Activated naive CD8-positive, alpha-beta T cell treated with anti-CD3 and anti-CD28 coated beads for 36 hours (primary cell): Measurements from ENCODE around the gene RAB26. TPM values are rescaled to one million over a fixed set of nuclear protein-coding genes. Genes with fewer than 3 reads are reported as not detected.

Experiments used
- DNase-seq: peaks from one replicate; pipeline ENCODE4 v3.0.0; 2021
- H3K27ac Mint-ChIP-seq: one replicate; pipeline ENCODE4 v1.8.0; 2022; ENCODE audit warnings: mild to moderate bottlenecking, moderate library complexity, mixed read lengths
- H3K27me3 Mint-ChIP-seq: one replicate; pipeline ENCODE4 v1.8.0; 2022; ENCODE audit warnings: mild to moderate bottlenecking, mixed read lengths
- H3K36me3 Mint-ChIP-seq: one replicate; pipeline ENCODE4 v1.8.0; 2021; ENCODE audit warnings: mild to moderate bottlenecking, mixed read lengths
- H3K4me1 Mint-ChIP-seq: one replicate; pipeline ENCODE4 v1.8.0; 2021; ENCODE audit warnings: mixed read lengths
- H3K4me3 Mint-ChIP-seq: one replicate; pipeline ENCODE4 v1.8.0; 2022; ENCODE audit warnings: mild to moderate bottlenecking, moderate library complexity, mixed read lengths
- H3K9me3 Mint-ChIP-seq: one replicate; pipeline ENCODE4 v1.8.0; 2022; ENCODE audit warnings: mixed read lengths
- total RNA-seq, 2 experiments: library from RNA; stranded (reverse); gene quantifications; one replicate each; pipeline ENCODE4 v1.2.3, GENCODE V29; 2021

The RAB26 gene
- total RNA-seq, 2 experiments from 2014 or later = 0.26 to 0.35 TPM

DNA sequence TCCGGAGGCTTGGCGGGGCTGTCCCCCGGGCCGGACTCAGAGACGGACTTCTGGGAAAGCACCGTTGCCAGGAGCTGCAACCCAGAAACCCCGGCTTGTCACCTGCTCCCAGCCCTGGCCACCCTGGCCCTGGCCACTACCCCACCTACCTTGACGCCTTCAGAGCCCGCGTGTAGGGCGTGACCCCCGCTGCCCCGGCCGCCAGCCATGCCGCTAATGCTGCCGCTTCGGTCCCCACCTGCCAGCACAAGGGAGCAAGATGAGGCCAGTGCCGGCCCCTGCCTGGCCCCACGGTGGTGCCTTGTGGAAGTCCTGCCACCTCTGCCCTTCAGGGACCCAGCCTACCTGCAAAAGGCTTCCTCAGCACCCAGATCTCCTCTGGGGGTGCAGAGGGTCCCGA lies 36.5 kb downstream of the RAB26 start:
- no peak overlapping the region for H3K27ac Mint-ChIP-seq
- H3K4me1 Mint-ChIP-seq = no peaks in the 10 kb centered on the region
- no peaks in the 10 kb centered on the region for H3K36me3 Mint-ChIP-seq
- H3K4me3 Mint-ChIP-seq = no peak overlapping the region
- DNase-seq = no peak
- no peaks in the 10 kb centered on the region for H3K9me3 Mint-ChIP-seq
- H3K27me3 Mint-ChIP-seq = no peaks in the 10 kb centered on the region

GRCh38 chr16:2186064-2186463 lies 37.6 kb downstream of the RAB26 start:
- no peaks in the 10 kb centered on the region for H3K4me1 Mint-ChIP-seq
- no peak overlapping the region for H3K27ac Mint-ChIP-seq
- no peaks in the 10 kb centered on the region for H3K36me3 Mint-ChIP-seq

DNA sequence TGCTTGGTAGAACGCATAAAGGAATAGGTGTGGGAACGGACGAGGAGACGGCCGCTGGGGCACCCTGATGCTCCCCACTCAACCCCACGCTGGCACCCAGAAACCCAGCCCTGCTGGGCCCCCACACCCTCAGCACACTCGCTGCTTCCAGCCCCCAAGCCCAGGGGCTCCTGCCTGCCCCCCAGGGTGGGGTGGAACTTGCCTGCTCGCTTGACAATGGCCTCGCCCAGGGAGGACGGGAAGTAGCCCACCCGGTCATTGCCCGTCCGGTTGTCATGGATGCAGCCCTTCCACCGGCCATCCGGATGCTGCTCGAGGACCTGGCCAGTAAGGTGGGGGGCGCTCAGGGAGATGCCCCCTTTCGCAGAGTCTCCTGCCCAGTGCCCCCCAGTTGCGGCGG lies 38.1 kb downstream of the RAB26 start:
- DNase-seq = no peak
- no peak overlapping the region for H3K27ac Mint-ChIP-seq
- H3K9me3 Mint-ChIP-seq = no peaks in the 10 kb centered on the region
- no peak overlapping the region for H3K4me3 Mint-ChIP-seq
- H3K27me3 Mint-ChIP-seq = no peaks in the 10 kb centered on the region
- no peaks in the 10 kb centered on the region for H3K4me1 Mint-ChIP-seq
- no peaks in the 10 kb centered on the region for H3K36me3 Mint-ChIP-seq

More at GRCh38 chr16:2186064-2186463, 37.6 kb downstream of the RAB26 start:
- Mint-ChIP-seq H3K9me3 (no peaks in the 10 kb centered on the region), H3K4me3 (no peak overlapping the region), H3K27me3 (no peaks in the 10 kb centered on the region)
- DNase-seq = no peak

GRCh38 chr16:2187212-2187611 lies 38.8 kb downstream of the RAB26 start:
- Mint-ChIP-seq H3K36me3 (no peaks in the 10 kb centered on the region), H3K27ac (no peak overlapping the region), H3K4me1 (no peaks in the 10 kb centered on the region), H3K27me3 (no peaks in the 10 kb centered on the region), H3K4me3 (no peak overlapping the region), H3K9me3 (no peaks in the 10 kb centered on the region)
- no peak for DNase-seq

GRCh38 chr16:2188395-2188794 lies 40.0 kb downstream of the RAB26 start:
- H3K4me3 Mint-ChIP-seq = no peak overlapping the region
- no peaks in the 10 kb centered on the region for H3K27me3 Mint-ChIP-seq
- no peaks in the 10 kb centered on the region for H3K9me3 Mint-ChIP-seq
- H3K4me1 Mint-ChIP-seq = no peaks in the 10 kb centered on the region
- DNase-seq = no peak
- H3K36me3 Mint-ChIP-seq = no peaks in the 10 kb centered on the region
- H3K27ac Mint-ChIP-seq = no peak overlapping the region

DNA sequence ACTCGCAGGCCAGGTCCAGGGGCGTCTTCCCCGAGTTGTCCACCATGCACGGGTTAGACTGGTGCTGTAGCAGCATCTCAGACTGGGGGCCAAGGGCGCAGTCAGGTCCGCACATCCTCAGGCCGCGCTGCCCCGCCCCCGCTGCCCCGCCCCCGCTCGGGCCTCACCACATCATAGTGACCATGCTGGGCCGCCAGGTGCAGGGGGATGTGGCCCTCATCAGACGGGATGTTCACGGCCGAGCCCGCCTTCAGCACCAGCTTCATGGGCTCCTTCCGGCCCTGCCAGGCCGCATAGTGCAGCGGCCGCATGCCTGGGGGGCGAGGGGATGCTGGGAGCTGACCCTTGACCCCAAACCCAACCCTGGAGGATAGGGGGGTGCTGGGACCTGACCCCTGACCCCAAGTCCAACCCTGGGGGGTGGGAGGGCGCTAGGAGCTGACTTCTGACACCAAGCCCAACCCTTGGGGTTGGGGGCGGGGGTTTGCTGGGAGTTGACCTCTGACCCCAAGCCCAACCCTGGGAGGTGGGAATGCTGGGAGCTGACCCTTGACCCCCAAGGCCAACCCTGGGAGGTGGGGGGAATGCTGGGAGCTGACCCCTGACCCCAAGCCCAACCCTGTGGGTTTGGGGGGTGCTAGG lies 40.9 kb downstream of the RAB26 start:
- no peak for DNase-seq
- Mint-ChIP-seq H3K9me3 (no peaks in the 10 kb centered on the region), H3K4me3 (no peak overlapping the region), H3K27me3 (no peaks in the 10 kb centered on the region), H3K4me1 (no peaks in the 10 kb centered on the region), H3K27ac (no peak overlapping the region), H3K36me3 (no peaks in the 10 kb centered on the region)

DNA sequence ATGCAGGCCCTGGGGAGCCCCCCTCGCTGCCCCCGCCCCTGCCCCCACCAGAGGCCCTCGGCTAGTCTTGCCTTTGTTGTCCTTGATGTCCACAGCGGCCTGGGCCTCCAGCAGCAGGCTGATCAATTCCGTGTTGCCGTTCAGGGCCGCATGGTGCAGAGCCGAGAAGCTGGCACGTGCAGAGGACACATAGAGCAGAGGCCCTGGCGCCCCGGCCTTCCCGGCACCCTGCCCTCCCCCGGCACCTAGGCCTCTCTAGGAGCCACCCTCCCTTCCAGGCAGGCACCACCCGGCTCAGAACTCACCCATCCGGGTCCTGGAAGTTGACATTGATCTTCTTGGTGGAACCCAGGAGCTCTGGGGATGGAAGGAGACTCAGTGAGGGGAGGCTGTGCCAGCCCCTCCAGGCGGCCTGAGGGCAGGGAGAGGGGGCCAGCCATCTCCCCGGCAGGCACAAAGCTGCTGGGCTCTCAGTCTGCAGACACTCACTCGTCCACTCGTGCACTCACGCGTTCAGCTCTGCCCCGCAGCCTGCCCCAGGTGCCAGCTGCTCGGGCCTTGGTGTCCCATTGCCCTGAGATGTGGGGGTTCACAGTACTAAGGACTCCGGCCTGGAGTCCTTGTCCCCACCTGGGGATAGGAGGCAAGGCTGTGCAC lies 41.7 kb downstream of the RAB26 start:
- no peaks in the 10 kb centered on the region for H3K36me3 Mint-ChIP-seq

GRCh38 chr16:2190659-2191445 lies 42.4 kb downstream of the RAB26 start:
- H3K27ac Mint-ChIP-seq = no peak overlapping the region
- no peak for DNase-seq
- H3K36me3 Mint-ChIP-seq = no peaks in the 10 kb centered on the region
- H3K4me3 Mint-ChIP-seq = no peak overlapping the region
- no peaks in the 10 kb centered on the region for H3K9me3 Mint-ChIP-seq
- peaks cover 4% of the 10 kb centered on the region for H3K4me1 Mint-ChIP-seq
- peaks cover 8% of the 10 kb centered on the region for H3K27me3 Mint-ChIP-seq

More for the DNA sequence above, 41.7 kb downstream of the RAB26 start:
- DNase-seq = no peak
- Mint-ChIP-seq H3K4me1 (peaks cover 4% of the 10 kb centered on the region), H3K27me3 (peaks cover 7% of the 10 kb centered on the region), H3K27ac (no peak overlapping the region), H3K9me3 (no peaks in the 10 kb centered on the region), H3K4me3 (no peak overlapping the region)

GRCh38 chr16:2191446-2191706 lies 43.0 kb downstream of the RAB26 start:
- no peak for DNase-seq
- H3K9me3 Mint-ChIP-seq = no peaks in the 10 kb centered on the region
- H3K4me3 Mint-ChIP-seq = no peak overlapping the region
- peaks cover 4% of the 10 kb centered on the region for H3K4me1 Mint-ChIP-seq
- peaks cover 8% of the 10 kb centered on the region for H3K27me3 Mint-ChIP-seq
- H3K27ac Mint-ChIP-seq = no peak overlapping the region
- H3K36me3 Mint-ChIP-seq = no peaks in the 10 kb centered on the region

DNA sequence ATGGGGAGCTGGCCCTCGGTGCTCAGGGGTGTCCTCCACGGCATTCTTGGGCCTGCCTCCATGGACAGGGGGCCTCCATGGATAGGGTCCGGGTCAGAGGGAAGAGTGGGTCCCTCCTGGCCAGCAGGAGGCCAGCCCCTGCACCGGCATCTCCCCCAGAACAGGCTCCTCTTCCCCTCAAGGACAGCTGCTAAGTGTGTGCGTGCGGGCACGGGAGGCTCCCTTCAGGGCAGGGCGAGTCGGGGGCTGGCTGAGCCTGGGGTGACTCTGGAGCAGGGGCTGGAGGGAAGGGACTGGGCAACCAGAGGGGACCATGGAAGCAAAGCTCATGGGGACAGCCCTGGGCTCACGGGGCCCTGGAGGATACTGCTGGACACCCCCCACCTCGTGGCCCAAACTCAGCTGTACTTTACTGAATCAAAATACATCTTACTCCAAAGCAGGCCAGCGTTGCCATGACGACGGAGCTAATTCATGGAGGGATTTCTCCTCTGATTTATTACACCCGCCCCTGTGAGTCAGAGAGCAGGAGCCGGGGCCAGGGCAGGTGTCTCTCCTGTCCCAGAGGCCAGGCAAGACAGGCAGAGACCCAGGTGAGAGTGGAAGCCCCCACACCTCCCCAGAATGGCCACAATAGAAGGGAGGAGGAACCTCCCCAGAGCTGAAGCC lies 45.9 kb downstream of the RAB26 start:
- Mint-ChIP-seq H3K4me1 (peaks cover 4% of the 10 kb centered on the region), H3K36me3 (no peaks in the 10 kb centered on the region), H3K9me3 (no peaks in the 10 kb centered on the region), H3K27ac (no peak overlapping the region), H3K27me3 (peaks cover 28% of the 10 kb centered on the region), H3K4me3 (no peak overlapping the region)
- DNase-seq = peak; percentile 36

GRCh38 chr16:2194852-2195321 lies 46.5 kb downstream of the RAB26 start:
- Mint-ChIP-seq H3K9me3 (no peaks in the 10 kb centered on the region), H3K27me3 (peaks cover 28% of the 10 kb centered on the region), H3K4me3 (peak overlapping the region; percentile 18), H3K4me1 (peaks cover 4% of the 10 kb centered on the region), H3K36me3 (no peaks in the 10 kb centered on the region), H3K27ac (no peak overlapping the region)
- DNase-seq = peak; percentile 55

DNA sequence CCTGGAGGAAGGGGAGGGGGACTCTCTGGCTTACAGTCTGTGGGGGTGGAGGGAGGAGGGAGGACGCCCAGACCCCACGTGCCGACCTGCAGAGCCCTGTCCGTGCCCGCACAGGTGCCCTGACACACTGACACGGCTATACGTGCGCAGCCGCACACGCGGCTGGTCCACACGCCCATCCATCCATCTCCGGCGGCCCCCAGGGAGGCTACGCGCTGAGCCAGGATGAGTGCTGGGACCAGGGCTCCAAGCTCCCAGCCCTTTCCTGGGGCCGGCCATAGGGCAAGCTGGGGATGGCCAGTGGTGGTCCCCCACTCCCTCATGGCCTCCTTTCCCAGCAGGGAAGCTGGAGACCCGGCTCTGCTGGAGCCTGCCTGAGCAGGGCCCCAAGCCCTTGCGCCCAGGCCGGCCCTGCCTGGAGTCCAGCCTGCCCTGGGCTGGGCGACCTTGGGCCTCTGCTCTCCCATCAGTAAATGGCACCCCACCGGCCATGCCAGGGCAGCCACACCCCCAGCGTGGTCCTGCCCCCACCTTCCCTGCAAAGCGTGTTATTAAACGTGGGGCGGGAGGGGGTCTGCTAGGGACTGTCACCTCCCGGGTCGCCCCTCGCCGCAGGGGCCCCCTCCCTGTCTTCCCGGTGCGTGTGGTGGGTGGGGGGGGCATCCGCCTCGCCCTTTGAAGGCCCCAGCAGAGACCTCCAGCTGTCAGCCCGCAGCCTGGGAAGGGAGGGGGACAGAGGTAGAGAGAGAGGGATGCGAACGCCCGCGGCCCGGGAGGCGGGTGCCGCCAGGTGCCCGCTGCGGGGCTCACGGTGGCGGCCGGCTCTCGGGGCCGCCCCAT lies 47.1 kb downstream of the RAB26 start:
- H3K4me1 Mint-ChIP-seq = peaks cover 4% of the 10 kb centered on the region
- H3K27ac Mint-ChIP-seq = no peak overlapping the region
- H3K4me3 Mint-ChIP-seq = peak overlapping the region; percentile 45
- H3K36me3 Mint-ChIP-seq = no peaks in the 10 kb centered on the region
- H3K27me3 Mint-ChIP-seq = peaks cover 28% of the 10 kb centered on the region
- no peaks in the 10 kb centered on the region for H3K9me3 Mint-ChIP-seq
- no peak for DNase-seq

DNA sequence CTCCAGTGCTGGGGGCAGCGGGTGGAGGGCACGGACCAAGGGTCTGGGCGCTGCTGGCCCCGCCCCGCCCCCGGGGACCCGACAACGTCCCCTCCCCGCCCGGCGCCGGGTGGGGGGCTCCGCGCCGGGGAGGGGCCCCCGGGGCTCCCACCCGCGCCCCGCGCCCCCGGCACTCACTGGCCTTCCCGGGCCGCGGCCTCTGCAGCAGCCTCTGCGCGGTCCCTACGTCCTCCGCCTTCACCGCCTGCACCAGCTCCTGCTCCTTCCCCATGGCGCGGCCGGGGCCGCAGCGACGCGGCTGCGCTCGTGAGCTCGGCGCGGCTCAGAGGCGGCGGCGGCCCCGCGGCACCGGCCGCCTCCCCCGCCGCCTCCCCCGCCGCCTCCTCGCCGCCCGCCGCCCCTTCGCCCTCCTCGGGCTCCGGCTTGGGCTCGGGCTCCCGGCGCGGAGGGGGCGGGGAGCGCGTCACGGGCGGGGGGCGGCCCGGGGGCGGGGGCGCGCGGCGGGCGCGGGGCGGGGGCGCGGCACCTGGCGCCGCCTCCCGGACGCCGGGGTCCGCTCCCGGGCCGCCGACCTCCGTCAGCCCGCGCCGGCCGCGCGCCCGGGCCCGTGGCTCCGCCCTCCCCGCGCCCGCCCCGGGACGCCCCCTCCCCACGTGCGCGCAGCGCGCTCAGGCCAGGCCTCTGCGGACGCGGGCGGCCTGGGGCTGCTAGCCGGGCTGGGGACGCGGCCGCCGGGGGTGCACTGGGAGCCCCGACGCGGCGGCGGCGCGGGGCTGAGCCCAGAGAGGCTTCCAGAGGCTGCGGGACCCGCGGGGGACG lies 47.9 kb downstream of the RAB26 start, which contains the start of gene CASKIN1:
Gene CASKIN1, minus strand, starts transcription at position 444 of the 819 bp plus-strand sequence. Its CDS starts 173 bp downstream, at position 271.
- H3K9me3 Mint-ChIP-seq = no peaks in the 10 kb centered on the region
- peaks cover 28% of the 10 kb centered on the region for H3K27me3 Mint-ChIP-seq
- H3K27ac Mint-ChIP-seq = no peak within 1 kb of the TSS
- H3K4me3 Mint-ChIP-seq = peak within 1 kb of the TSS; percentile 45
- no peaks in the 10 kb centered on the region for H3K36me3 Mint-ChIP-seq
- H3K4me1 Mint-ChIP-seq = peaks cover 4% of the 10 kb centered on the region
- DNase-seq = no peak
